GM15510 (cell line): ENCODE data around the gene ZNF311.

Experiments
- POLR2A ChIP-seq: IDR thresholded peaks from 3 replicates; pipeline ENCODE4 v1.6.1; 2011; ENCODE audit warnings: borderline replicate concordance; ENCODE audit not compliant: insufficient read length; ENCODE audit errors: extremely low read depth

The ZNF311 gene

DNA sequence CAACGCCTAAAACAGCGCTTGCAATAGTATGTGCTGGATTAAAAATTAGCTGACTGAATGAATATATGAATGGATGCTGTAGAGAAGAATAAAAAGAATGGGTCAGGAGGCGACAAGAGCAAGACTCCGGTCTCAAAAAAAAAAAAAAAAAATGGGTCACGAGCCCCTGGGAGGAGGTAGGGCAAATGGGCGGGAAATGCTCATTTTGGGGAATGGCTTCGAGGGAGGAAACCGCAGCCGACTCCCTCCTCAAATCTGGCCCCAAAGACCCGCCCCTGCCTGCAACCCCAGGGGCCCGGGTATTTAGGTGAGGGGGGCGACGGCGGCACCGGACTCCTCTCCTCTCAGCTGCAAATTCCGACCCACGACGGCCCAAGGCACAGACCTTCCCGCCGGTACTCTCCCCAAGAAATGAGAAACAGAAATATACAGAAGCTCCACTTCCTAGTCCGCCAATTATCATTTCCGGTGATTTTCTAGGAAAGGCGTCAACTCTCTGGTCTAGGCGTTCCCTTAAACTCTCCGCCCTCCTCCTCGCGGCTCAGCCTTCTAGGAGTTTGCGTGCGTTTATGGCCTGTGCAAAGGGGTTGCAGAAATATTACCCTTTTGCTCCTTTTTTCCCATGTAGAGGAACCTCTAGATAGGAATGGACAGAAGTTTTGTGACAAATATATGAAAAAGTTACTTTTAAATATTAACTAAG lies at the start of gene ZNF311:
Gene ZNF311, minus strand, starts transcription at position 133 of the 703 bp plus-strand sequence. CDS start 1,361 bp downstream, outside the sequence.
- no peak for TF ChIP-seq POLR2A

DNA sequence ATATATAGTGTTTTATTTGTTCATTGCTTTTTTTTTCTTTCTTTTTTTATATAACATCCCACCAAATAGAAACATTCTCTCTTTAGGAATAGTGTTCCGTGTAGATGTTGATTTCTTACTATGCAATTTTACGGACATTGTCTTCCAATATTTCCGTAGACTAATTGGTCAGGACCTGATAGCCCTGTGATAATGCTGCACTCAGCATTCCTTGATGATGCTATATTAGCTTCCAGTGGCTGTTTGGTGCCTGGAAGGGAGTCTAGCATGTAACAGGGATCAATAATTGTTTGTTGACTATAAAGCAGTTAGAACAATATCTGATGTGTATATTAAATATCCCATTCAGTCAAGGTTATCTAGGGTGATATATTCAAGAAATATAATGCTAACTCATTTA lies 46.6 kb upstream of the ZNF311 start:
- no peak for TF ChIP-seq POLR2A

DNA sequence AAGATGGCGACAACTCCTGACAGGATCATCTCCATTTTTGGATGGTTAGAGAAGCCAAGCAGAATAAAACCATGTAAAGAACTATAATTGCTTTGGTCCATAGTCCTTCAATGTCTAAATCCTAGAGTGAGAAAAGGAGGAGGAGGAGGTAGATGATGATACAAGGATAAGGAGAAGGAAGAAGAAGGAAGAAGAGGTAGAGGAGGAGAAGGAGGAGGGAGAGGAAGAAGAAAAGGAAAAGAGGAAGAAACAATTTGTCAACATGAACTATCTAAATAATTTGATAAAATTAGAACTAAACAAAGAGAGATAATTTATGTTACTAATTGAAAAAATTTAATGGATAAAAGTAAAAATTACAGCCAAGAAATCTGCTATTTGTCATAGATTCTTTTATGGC lies 40.0 kb upstream of the ZNF311 start, which contains the start of gene OR2W1:
Gene OR2W1, minus strand, starts transcription at position 101 of the 400 bp plus-strand sequence. Its CDS starts 0 bp downstream, at position 101.
- TF ChIP-seq POLR2A = no peak

DNA sequence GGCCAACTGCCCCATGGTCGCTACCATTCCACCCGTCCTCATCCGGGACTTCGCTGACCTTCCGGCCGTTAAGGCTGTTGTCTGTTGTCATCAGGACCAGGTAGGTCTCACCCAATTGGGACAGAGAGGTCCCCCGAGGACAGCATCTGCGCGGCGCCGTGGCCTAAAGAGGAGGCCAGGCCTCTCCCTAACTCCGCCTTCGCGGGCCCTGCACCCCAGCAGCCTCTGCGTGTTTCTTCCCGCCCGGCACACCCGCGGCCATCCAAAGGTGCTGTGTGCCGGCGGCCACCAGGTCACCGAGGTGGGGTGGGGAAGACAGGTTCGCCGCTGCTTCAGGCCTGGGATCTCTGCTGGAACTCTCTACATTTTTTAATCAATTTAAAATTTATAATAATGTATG lies 30.8 kb upstream of the ZNF311 start:
- no peak for TF ChIP-seq POLR2A

DNA sequence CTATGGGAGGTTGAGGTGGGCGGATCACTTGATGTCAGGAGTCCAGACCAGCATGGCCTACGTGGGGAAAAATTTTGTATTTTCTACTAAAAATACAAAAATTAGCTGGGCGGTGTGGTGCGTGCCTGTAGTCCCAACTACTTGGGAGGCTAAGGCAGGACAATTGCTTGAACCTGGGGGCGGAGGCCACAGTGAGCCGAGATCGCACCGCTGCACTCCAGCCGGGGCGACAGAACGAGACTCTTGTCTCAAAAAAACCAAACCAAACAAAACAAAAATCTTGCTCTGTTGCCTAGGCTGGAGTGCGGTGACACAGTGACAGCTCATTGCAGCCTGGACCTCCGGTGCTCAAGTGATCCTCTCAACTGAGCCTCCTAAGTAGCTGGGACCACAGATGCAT lies 23.7 kb upstream of the ZNF311 start:
- no peak for TF ChIP-seq POLR2A

DNA sequence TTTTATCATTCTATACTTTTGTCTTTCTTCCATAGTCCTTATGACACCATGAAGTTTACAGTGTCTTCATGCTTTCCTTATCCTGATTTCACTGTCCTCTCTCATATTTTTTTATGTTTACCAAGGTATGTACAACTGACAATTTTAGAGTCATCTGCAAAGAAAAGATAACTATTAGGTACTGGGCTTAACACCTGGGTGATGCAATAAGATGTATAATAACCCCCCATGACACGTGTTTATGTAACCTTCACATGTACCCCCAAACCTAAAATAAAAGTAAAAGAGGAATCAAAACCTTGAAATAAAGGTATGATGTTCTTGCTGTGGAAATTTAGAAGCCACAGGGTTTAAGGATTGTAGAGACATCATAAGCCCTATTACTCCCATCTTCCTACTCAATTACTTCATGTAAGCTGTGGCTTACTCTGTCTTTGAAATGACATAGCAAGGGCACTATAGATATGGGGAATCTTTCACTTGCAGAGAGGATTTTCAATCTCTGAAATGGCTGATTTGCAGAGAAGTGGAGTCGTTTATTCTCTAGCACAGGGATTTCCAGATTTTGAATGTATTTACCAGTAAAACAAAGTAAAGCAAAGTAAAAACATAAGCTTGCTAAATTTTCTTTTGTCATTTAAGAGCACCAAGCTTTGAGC lies 20.9 kb upstream of the ZNF311 start:
- TF ChIP-seq POLR2A = no peak

DNA sequence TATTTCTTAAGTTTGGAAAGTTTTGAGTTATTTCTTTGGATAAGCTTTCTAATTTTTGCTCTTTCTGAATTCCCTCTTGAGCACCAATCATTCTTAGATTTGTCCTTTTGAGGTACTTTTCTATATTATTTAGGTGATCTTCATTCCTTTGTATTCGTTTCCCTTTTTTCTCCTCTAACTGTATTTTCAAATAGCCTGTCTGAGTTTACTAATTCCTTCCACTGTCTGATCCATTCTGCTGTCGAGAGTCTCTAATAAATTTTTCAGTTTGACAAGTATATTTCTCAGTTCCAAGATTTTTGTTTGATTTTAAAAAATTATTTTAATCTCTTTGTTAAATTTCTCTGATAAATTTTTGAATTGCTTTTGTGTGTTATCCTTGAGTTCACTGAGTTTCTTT lies 16.3 kb upstream of the ZNF311 start:
- TF ChIP-seq POLR2A = no peak

DNA sequence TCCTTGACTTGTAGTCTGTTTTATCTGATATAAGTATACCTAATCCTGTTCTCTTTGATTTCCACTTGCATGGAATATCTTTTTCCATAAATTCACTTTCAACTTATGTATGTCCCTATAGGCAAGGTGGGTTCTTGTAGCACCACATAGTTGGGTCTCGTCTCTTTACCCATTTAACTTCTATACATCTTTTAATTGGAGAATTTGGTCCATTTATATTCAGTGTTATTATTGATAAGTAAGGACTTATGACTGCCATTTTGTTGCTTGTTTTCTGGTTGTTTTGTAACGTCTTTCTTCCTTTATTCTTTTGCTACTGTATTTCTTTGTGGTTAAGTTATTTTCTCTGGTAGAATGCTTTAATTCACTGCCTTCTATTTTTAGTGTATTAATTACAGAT lies 14.5 kb upstream of the ZNF311 start:
- TF ChIP-seq POLR2A = no peak

DNA sequence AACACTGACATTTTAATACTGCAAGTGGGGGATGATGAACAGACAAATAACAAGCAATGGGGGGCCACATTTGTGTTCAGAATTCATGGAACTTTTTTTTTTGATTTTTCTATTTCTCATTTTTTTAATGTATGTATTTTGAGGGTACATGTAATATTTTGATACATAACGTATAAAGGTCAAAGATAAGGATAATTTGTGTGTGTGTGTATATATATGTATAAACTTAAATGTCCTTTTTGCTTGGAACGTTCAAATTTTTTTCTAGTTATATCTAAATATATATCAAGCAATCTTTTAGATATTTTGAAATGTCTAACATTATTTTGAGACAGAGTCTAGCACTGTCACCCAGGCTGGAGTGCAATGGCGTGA lies 12.3 kb upstream of the ZNF311 start:
- no peak for TF ChIP-seq POLR2A

DNA sequence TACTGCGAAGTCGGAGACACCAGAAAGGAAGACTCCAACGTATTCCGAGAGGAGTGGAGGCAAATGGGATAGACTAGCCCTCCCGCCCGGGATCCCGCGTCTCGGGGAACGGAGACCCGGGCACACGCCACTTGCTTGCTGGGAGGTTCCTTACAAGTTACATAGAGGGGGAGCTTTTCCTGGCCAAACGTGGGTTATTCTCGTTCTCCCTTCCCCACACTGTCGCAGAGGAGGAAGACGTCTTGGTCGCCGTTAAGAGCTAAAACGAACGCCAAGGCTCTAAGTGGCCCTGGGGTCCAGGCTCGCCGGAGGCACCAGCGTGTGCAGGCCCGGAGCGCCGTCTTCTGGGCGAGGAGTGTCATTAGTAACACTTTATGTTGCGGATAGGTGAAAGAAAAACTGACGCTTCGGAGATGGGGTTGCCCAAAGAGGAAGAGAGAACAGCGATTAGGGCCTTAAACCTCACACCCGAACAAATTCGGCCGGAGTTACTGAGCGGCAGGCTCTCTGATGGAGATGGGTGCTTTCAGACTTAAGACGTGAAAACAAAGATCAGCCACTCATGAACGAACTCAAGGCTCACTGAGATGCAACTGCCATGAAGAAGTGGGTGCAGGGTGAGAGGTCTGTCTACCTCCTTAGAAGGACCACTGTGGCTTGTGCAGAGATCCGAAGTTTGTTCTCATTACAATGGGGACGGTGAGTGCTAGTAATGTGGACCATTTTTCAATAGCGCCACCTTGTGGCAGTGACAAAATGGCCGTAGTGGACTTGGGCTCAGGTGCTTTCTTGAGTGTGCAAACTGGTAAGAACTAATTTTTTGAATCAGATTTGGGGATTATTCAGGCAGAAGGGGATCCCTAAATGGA lies 11.7 kb upstream of the ZNF311 start:
- TF ChIP-seq POLR2A = no peak

DNA sequence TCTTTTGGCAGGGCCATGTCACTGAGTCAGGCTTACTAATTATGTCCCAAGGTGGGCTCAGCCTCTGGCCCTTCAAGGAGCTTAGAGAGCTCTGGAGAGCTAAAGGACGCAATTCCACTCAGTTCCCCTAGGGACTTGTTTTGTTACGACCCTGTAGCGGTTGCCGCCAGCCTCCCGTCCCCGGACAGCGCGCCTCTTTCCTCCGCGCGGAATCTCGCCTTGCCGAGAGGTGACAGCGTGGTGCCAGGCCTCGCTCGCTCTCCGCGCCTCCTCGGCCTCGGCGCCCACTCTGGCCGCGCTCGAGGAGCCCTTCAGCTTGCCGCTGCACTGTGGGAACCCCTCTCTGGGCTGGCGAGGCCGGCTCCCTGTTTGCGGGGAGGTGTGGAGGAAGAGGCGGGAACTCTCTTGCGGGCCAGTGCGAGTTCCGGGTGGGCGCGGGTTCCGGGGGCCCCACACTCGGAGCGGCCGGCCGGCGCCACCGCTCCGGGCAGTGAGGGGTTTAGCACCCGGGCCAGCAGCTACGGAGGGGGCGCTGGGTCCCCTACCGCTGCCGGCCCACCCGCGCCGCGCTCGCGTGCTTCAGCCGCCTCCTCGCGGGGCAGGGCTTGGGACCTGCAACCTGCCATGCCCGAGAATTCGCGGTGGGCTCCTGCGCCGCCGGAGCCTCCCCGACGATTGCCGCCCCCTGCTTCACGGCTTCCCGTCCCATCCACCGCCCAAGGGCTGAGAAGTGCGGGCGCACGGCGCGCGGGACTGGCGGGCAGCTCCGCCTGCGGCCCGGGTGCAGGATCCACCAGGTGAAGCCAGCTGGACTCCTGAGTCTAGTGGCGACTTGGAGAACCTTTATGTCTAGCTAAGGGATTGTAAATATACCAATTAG lies 9.9 kb upstream of the ZNF311 start:
- TF ChIP-seq POLR2A = no peak

DNA sequence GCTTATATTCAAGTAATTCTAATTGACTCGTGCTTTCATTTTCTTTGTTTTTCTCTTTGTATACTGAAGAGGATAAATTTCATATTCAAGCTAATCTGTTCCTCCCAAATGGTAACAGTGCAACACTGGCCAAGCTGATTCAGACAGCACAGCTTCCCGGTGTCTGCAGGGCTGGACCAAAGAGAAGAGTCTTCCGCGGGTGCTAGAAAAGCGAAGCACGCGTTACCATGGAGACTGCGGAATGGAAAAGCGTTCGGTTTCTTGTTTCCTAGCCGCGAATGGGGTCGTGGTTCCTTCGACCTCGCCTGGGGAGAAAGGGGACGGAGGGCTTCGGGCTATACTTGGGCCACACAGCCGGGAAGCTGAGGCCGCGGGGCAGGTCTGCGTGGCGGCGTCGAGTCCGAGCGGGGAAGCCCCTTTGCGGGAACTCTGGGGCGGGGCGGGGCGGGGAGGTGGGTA lies 6.2 kb upstream of the ZNF311 start:
- no peak for TF ChIP-seq POLR2A

DNA sequence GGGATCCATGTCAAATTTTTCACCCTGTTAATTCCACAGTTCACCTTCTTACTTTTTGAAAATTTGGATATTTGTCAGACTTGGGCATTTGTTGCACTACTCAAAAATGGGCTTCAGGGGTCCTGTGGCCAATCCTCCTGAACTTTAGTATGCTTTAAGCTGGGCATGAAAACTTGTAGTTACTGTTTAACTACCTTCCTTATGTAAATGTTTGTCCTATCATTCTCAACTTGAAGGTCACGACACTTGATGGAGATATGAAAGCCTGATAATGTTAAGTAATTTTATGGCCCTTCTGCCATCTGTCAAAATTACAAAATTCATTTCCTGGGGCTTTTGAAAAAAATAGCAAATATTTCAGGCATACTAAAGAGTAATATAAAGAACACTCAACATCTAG lies 4.2 kb upstream of the ZNF311 start:
- no peak for TF ChIP-seq POLR2A

DNA sequence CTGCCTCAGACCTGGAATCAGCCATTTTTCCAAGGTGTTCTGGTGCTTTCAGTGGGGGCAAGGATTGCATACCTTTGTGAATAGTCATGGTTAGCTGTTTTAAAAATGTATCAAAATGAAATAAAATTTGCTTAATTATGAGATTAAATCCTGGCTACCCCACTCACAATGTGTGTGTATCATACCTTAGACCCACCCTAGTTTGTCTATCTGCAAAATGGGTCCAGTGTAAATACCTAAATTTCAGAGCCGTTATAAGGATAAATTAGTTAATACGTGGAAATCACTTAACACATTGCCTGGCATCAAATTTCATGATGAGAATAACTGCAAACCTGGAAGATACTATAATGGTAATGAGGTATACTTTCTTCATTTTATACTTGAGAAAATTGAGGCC lies 3.0 kb upstream of the ZNF311 start:
- TF ChIP-seq POLR2A = no peak
